ENCODE data around the gene CATSPERE.

The CATSPERE gene

DNA sequence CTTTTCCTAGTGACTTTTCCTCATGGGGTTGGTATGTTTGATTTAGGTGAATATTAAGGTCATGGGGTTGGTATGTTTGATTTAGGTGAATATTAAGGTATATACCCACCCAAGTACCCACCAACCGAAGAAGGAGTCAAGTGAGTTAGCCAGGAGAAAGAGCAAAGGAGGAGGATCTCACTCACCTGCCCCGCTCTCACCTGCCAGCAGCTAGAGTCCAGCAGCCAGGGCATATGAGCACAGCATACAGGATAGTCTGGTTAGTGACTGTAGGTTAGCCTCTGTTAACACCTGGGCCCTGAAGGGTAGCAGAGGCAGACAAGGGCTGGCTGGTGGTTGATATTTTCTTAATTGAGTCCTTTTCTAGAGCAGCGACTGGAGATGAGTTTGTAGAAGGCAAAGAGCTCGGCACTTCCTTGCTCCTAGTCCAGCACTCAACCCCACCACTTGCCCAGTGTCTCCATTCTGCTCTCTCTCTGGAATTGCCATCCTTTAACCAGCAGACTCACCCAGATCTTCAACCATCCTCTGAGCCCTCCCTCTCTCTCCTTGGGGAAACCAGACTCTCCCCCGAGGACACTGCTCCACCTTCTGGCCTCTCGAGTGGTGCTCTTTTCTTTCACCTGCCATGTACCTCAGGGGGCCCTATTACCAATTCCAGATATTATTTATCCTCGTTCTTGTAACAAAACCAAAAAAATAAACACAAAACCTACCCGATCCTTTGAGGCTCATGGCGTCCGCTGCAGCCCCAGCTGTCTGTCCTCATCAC lies 175.6 kb downstream of the CATSPERE start:
- Histone ChIP-seq H3F3A (ENCODE audit: low read depth) (no peaks in the 10 kb centered on the region), H3K9me3 (ENCODE audit: insufficient read depth, low read depth, low read length) (no peaks in the 10 kb centered on the region), H3K36me3 (ENCODE audit: insufficient read depth, low read length) (no peaks in the 10 kb centered on the region), H2AFZ (ENCODE audit: low read length) (no peak overlapping the region), H3K9me2 (replicated peaks; ENCODE audit: low read depth, low read length) (no peaks in the 10 kb centered on the region), H3K4me3 (ENCODE audit: low read length, poor library complexity, severe bottlenecking) (no peak overlapping the region), H3K79me2 (ENCODE audit: insufficient read depth, low read length) (no peaks in the 10 kb centered on the region), H3K4me2 (ENCODE audit: low read depth, low read length, poor library complexity, severe bottlenecking) (no peak overlapping the region), H3K4me1 (ENCODE audit: insufficient read depth, low read length, poor library complexity, severe bottlenecking) (no peaks in the 10 kb centered on the region), H3K27me3 (ENCODE audit: insufficient read depth, low read length, poor library complexity, severe bottlenecking) (no peaks in the 10 kb centered on the region), H4K20me1 (ENCODE audit: insufficient read depth, low read length, poor library complexity, severe bottlenecking) (no peaks in the 10 kb centered on the region), H3K9ac (ENCODE audit: low read depth, low read length, poor library complexity, severe bottlenecking) (no peak overlapping the region)
- TF ChIP-seq EZH2phosphoT487 (IDR thresholded peaks at IDR 0.05; ENCODE audit: borderline replicate concordance) = no peak
- TF ChIP-seq, protein P1, sequence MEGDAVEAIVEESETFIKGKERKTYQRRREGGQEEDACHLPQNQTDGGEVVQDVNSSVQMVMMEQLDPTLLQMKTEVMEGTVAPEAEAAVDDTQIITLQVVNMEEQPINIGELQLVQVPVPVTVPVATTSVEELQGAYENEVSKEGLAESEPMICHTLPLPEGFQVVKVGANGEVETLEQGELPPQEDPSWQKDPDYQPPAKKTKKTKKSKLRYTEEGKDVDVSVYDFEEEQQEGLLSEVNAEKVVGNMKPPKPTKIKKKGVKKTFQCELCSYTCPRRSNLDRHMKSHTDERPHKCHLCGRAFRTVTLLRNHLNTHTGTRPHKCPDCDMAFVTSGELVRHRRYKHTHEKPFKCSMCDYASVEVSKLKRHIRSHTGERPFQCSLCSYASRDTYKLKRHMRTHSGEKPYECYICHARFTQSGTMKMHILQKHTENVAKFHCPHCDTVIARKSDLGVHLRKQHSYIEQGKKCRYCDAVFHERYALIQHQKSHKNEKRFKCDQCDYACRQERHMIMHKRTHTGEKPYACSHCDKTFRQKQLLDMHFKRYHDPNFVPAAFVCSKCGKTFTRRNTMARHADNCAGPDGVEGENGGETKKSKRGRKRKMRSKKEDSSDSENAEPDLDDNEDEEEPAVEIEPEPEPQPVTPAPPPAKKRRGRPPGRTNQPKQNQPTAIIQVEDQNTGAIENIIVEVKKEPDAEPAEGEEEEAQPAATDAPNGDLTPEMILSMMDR (conservative IDR thresholded peaks at IDR 0.05; ENCODE audit: low read length) = no peak

DNA sequence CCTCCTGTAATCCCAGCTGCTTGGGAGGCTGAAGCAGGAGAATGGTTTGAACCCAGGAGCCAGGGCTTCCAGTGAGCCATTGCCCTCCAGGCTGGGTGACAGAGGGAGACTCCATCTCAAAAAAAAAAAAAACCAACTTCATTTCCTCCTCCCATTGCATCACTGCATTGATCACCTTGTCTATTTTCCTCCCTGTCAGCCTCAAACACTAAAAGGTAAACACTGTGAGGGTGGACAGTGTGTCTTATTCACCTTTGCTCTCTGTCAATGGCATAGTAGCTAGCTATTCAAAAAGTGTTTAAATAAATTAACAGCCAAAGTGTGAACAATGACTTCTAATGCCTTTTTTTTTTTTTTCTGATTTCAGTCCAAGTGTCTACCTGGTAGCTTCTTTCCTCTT lies 178.5 kb downstream of the CATSPERE start:
- H3K9me3 ChIP-seq (ENCODE audit: insufficient read depth, low read depth, low read length) = no peaks in the 10 kb centered on the region
- no peak overlapping the region for H3K4me2 ChIP-seq (ENCODE audit: low read depth, low read length, poor library complexity, severe bottlenecking)
- no peaks in the 10 kb centered on the region for H4K20me1 ChIP-seq (ENCODE audit: insufficient read depth, low read length, poor library complexity, severe bottlenecking)
- no peak overlapping the region for H2AFZ ChIP-seq (ENCODE audit: low read length)
- no peaks in the 10 kb centered on the region for H3K9me2 ChIP-seq (replicated peaks; ENCODE audit: low read depth, low read length)
- no peaks in the 10 kb centered on the region for H3K4me1 ChIP-seq (ENCODE audit: insufficient read depth, low read length, poor library complexity, severe bottlenecking)
- TF ChIP-seq EZH2phosphoT487 (IDR thresholded peaks at IDR 0.05; ENCODE audit: borderline replicate concordance) = no peak
- TF ChIP-seq, protein P1 (conservative IDR thresholded peaks at IDR 0.05; ENCODE audit: low read length) = no peak
- no peak overlapping the region for H3K9ac ChIP-seq (ENCODE audit: low read depth, low read length, poor library complexity, severe bottlenecking)
- no peaks in the 10 kb centered on the region for H3K79me2 ChIP-seq (ENCODE audit: insufficient read depth, low read length)
- no peaks in the 10 kb centered on the region for H3K36me3 ChIP-seq (ENCODE audit: insufficient read depth, low read length)
- H3F3A ChIP-seq (ENCODE audit: low read depth) = no peaks in the 10 kb centered on the region
- H3K27me3 ChIP-seq (ENCODE audit: insufficient read depth, low read length, poor library complexity, severe bottlenecking) = no peaks in the 10 kb centered on the region
- no peak overlapping the region for H3K4me3 ChIP-seq (ENCODE audit: low read length, poor library complexity, severe bottlenecking)

DNA sequence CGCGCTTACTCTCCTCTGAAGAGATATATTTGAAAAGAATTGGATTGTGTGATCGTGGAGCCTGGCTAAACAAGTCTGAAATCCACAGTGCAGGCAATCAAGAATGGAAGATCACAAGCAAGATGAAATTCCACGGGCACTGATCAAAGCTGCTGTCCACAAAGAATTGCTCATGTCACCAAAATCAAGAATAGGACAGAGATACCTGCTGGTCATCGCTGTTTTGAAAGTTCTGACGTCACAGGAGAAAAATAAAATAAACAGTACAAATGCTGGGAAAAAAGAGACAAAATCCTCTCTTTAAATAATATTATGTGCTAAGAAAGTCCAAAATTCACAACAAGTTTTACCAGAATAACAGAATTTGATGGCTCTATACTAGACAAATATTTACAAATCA lies 179.8 kb downstream of the CATSPERE start:
- H3K9me3 ChIP-seq (ENCODE audit: insufficient read depth, low read depth, low read length) = no peaks in the 10 kb centered on the region
- no peaks in the 10 kb centered on the region for H4K20me1 ChIP-seq (ENCODE audit: insufficient read depth, low read length, poor library complexity, severe bottlenecking)
- H2AFZ ChIP-seq (ENCODE audit: low read length) = no peak overlapping the region
- H3K4me3 ChIP-seq (ENCODE audit: low read length, poor library complexity, severe bottlenecking) = no peak overlapping the region
- TF ChIP-seq, protein P1 (conservative IDR thresholded peaks at IDR 0.05; ENCODE audit: low read length) = no peak
- TF ChIP-seq EZH2phosphoT487 (IDR thresholded peaks at IDR 0.05; ENCODE audit: borderline replicate concordance) = no peak
- H3K4me2 ChIP-seq (ENCODE audit: low read depth, low read length, poor library complexity, severe bottlenecking) = no peak overlapping the region
- no peak overlapping the region for H3K9ac ChIP-seq (ENCODE audit: low read depth, low read length, poor library complexity, severe bottlenecking)
- no peaks in the 10 kb centered on the region for H3K9me2 ChIP-seq (replicated peaks; ENCODE audit: low read depth, low read length)
- H3K4me1 ChIP-seq (ENCODE audit: insufficient read depth, low read length, poor library complexity, severe bottlenecking) = no peaks in the 10 kb centered on the region
- H3K36me3 ChIP-seq (ENCODE audit: insufficient read depth, low read length) = no peaks in the 10 kb centered on the region
- no peaks in the 10 kb centered on the region for H3K27me3 ChIP-seq (ENCODE audit: insufficient read depth, low read length, poor library complexity, severe bottlenecking)
- H3K79me2 ChIP-seq (ENCODE audit: insufficient read depth, low read length) = no peaks in the 10 kb centered on the region
- H3F3A ChIP-seq (ENCODE audit: low read depth) = no peaks in the 10 kb centered on the region

Measured in Loucy (cell line).